Peyer's patch (tissue), 4 donors: ENCODE data around the gene HSBP1L1. TPM values are rescaled to one million over a fixed set of nuclear protein-coding genes. Genes with fewer than 3 reads are reported as not detected.
A peak's percentile ranks its signal among the peaks of the same experiment; 100 is the strongest.

Source experiments
- DNase-seq, 3 donors: peaks; one replicate each; pipeline ENCODE4 v3.0.0-alpha.2; 2017 to 2019
- H3K27ac ChIP-seq, 4 donors: fragments of 200-600 bp; sonication (generic); one replicate each; pipeline ENCODE4 v1.5.1; 2016 to 2019
- H3K27me3 ChIP-seq, 2 donors: fragments of 200-600 bp; sonication (generic); one replicate each; pipeline ENCODE4 v1.5.1; 2019
- H3K36me3 ChIP-seq, 3 donors: fragments of 200-600 bp; sonication (generic); one replicate each; pipeline ENCODE4 v1.5.1; 2016 to 2019
- H3K4me1 ChIP-seq, 4 donors: fragments of 200-600 bp; sonication (generic); one replicate each; pipeline ENCODE4 v1.5.1; 2016 to 2019
- H3K4me3 ChIP-seq, 4 donors: fragments of 200-600 bp; sonication (generic); 1 replicate in 3 of 4; 2 replicates in 1 of 4; pipeline ENCODE4 v1.5.1; 2016 to 2019; ENCODE audit warnings: mild to moderate bottlenecking in 1 of 4
- H3K9me3 ChIP-seq, 4 donors: fragments of 200-600 bp; sonication (generic); one replicate each; pipeline ENCODE4 v1.5.1; 2016 to 2019; ENCODE audit warnings: mild to moderate bottlenecking in 1 of 4
- CTCF ChIP-seq, 6 experiments: fragments of 450-650 bp in 4 of 6; fragments of 200-600 bp in 2 of 6; sonication (generic) in 1 of 6; IDR thresholded peaks; one replicate each; pipeline ENCODE4 v1.5.1; 2017 to 2019; ENCODE audit warnings: antibody characterized with exemption in 6 of 6, mild to moderate bottlenecking in 3 of 6, moderate library complexity in 1 of 6
- POLR2A ChIP-seq, 2 donors: fragments of 450-650 bp; IDR thresholded peaks; one replicate each; pipeline ENCODE4 v1.5.1; 2017; ENCODE audit warnings: antibody characterized with exemption in 2 of 2, mild to moderate bottlenecking in 2 of 2, moderate library complexity in 2 of 2
- total RNA-seq, 4 donors: library from RNA; depleted of rRNA; stranded (reverse); fragments of >200 nt; gene quantifications; one replicate each; pipeline ENCODE4 v1.1.0, GENCODE V29; 2016

HSBP1L1 gene
- total RNA-seq, 4 donors from 2014 or later, result 14.9 to 64.9 (median 47.8) TPM

DNA sequence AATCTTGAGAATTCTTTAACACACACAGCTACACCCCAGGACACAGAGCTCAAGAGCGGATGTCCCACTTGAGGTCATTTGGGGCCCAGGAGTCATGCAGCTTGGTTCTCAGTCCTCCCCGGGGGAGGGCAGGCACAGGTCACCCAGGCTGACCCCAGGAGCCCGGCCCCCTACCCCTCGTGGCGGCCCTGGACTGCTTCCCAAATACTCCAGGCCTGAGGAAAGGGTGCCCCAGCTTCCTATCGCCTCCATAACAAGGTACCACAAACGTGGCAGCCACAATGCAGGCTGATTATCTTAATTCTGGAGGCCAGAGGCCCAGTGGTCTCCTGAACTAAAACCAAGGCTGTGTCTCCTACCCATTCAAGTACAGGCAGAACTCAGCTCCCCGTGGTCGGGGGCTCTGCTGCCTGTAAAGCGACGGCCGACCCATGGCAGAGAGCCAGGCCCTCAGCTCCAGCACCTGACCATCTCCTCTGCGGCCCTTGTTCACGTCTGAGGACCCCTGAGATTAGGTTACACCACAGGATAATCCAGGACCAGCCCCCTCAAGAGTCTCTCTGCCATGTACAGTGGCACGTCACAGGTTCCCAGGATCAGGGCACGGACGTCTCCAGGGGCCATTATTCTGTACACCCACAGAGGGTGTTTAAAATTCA lies 23.5 kb upstream of the HSBP1L1 start:
- Histone ChIP-seq H3K36me3 (peaks cover 0 to 29% (median 0%) of the 10 kb centered on the region in 3 donors), H3K9me3 (no peaks in the 10 kb centered on the region), H3K27ac (no peak overlapping the region), H3K4me3 (no peak overlapping the region), H3K4me1 (peaks cover 0 to 26% (median 0%) of the 10 kb centered on the region in 4 donors), H3K27me3 (no peaks in the 10 kb centered on the region)
- no peak for TF ChIP-seq CTCF (IDR thresholded peaks at IDR 0.05)
- no peak for TF ChIP-seq POLR2A (IDR thresholded peaks at IDR 0.05)
- DNase-seq, result peak in 2 of 3 donors; percentile 32 to 40

DNA sequence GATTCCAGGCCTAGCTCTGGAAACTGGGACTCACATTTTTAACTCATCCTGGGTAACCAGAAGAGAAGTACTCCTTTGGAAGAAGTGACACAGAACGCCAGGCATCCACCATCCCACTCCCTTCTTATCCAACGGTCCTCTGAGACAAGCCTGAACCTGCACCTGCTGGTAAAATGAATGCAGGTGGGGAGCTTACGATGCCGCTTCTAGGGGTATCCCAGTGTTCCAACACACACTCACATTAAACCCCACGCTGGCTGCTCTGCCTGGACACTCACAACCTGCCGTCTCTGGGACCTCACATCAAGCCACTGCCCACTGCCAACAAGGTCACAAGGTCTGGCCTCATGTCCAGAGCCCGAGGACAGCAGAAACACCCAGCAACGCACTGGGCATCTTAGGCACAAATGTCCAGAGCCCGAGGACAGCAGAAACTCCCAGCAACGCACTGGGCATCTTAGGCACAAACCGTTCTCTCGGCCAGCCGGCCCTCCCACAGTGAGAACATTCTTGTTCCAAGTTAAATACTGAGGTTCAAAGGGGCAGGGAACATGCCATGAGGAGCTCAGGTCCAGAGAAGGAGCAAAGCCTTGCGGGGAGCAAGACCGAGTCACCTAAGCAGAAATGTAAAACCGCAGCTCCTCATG lies 22.8 kb upstream of the HSBP1L1 start:
- no peaks in the 10 kb centered on the region for H3K9me3 ChIP-seq
- TF ChIP-seq CTCF (IDR thresholded peaks at IDR 0.05) (no peak), POLR2A (IDR thresholded peaks at IDR 0.05) (no peak)
- H3K27ac ChIP-seq, result no peak overlapping the region
- peaks cover 0 to 26% (median 0%) of the 10 kb centered on the region in 4 donors for H3K4me1 ChIP-seq
- DNase-seq, result peak in 2 of 3 donors; percentile 8 to 28
- peaks cover 0 to 27% (median 0%) of the 10 kb centered on the region in 3 donors for H3K36me3 ChIP-seq
- H3K27me3 ChIP-seq, result no peaks in the 10 kb centered on the region
- no peak overlapping the region for H3K4me3 ChIP-seq

GRCh38 chr18:79942211-79942610 lies 22.2 kb upstream of the HSBP1L1 start:
- Histone ChIP-seq H3K4me3 (no peak overlapping the region), H3K27ac (no peak overlapping the region), H3K9me3 (no peaks in the 10 kb centered on the region), H3K4me1 (peaks cover 0 to 26% (median 0%) of the 10 kb centered on the region in 4 donors), H3K36me3 (peaks cover 0 to 27% (median 0%) of the 10 kb centered on the region in 3 donors), H3K27me3 (no peaks in the 10 kb centered on the region)
- DNase-seq, result peak in 1 of 3 donors; percentile 25
- TF ChIP-seq POLR2A (IDR thresholded peaks at IDR 0.05) (no peak), CTCF (IDR thresholded peaks at IDR 0.05) (no peak)

GRCh38 chr18:79942786-79943607 lies 21.4 kb upstream of the HSBP1L1 start:
- Histone ChIP-seq H3K36me3 (peaks cover 0 to 27% (median 0%) of the 10 kb centered on the region in 3 donors), H3K27ac (peak overlapping the region in 1 of 4 donors; percentile 72), H3K4me3 (no peak overlapping the region), H3K27me3 (no peaks in the 10 kb centered on the region), H3K9me3 (no peaks in the 10 kb centered on the region), H3K4me1 (peaks cover 0 to 32% (median 0%) of the 10 kb centered on the region in 4 donors)
- no peak for TF ChIP-seq POLR2A (IDR thresholded peaks at IDR 0.05)
- no peak for TF ChIP-seq CTCF (IDR thresholded peaks at IDR 0.05)
- DNase-seq, result peak in 2 of 3 donors; percentile 53 to 67

- Histone ChIP-seq H3K27me3 (no peaks in the 10 kb centered on the region), H3K4me1 (peaks cover 0 to 38% (median 0%) of the 10 kb centered on the region in 4 donors), H3K9me3 (no peaks in the 10 kb centered on the region), H3K4me3 (no peak overlapping the region), H3K27ac (peak overlapping the region in 1 of 4 donors; percentile 72), H3K36me3 (peaks cover 0 to 30% (median 0%) of the 10 kb centered on the region in 3 donors)
- peak; percentile 7 to 43 (median 37) for DNase-seq
- TF ChIP-seq CTCF (IDR thresholded peaks at IDR 0.05), result no peak
- TF ChIP-seq POLR2A (IDR thresholded peaks at IDR 0.05), result no peak
Observed at GRCh38 chr18:79943608-79944125, 20.8 kb upstream of the HSBP1L1 start.
